ENCODE measurements around the gene PRIM2.
A peak's percentile ranks its signal among the peaks of the same experiment; 100 is the strongest.
"Not testable (repeated sequence)": the region's sequence is repeated elsewhere in the genome, so short reads cannot be mapped to it uniquely, and the experiment has no call there.

PRIM2 gene

GRCh38 chr6:57631773-57632172 is 314.3 kb downstream of the PRIM2 start:
- DNase-seq, result not testable (repeated sequence)

- DNase-seq, result not testable (repeated sequence)
These were observed 341.1 kb downstream of the PRIM2 start for GRCh38 chr6:57658526-57658925.

- not testable (repeated sequence) for DNase-seq
These were observed 342.4 kb downstream of the PRIM2 start for GRCh38 chr6:57659794-57660193.

GRCh38 chr6:57660940-57661339 is 343.5 kb downstream of the PRIM2 start:
- DNase-seq, result not testable (repeated sequence)

GRCh38 chr6:57668108-57668507 is 350.7 kb downstream of the PRIM2 start:
- DNase-seq, result not testable (repeated sequence)

- DNase-seq, result not testable (repeated sequence)
These were observed 353.8 kb downstream of the PRIM2 start for GRCh38 chr6:57671237-57671636.

- peak in 1 of 4 experiments; percentile 4 for DNase-seq
These were observed 354.7 kb downstream of the PRIM2 start for GRCh38 chr6:57671937-57672627.

- DNase-seq, result peak; percentile 2 to 26 (median 8)
These were observed 355.9 kb downstream of the PRIM2 start for GRCh38 chr6:57673281-57673680.

- not testable (repeated sequence) for DNase-seq
These were observed 358.0 kb downstream of the PRIM2 start for GRCh38 chr6:57675386-57675785.

- DNase-seq, result not testable (repeated sequence)
These were observed 379.0 kb downstream of the PRIM2 start for GRCh38 chr6:57696382-57696781.

Measured in suppressor macrophage (primary cell).